ENCODE measurements around the gene MDH2.

The MDH2 gene

DNA sequence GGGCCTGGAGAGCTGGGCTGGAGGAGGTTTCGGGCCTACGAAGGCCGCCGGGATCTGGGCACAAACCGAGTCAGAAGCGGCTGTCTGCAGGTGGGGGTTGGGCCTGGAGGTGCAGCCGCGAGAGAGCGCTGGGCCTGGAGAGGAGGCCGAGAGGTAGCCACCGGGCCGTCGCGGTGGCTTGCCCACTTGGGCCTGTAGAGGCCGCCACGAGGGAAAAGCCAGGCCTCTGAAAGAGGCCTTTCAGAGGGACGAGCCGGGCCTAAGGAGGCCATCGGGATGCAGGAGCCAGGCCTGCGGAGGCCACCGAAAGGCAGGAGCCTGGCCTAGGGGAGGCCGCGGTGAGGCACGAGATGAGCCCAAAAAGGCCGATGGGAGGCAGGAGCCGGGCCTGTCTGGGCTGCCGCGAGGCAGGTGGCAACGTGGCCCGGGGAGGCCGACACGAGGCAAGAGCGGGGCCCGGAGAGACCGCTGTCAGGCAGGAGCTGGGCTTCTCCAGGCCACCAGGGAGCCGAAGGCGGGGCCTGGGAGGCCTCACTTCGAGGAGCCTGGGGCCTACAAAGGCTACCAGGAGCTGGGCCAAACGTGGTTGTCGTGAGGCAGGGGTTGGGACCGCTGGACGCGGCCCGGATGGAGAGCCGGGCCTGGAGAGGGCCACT, 25.6 kb downstream of the MDH2 start:
- no peak overlapping the region for H3K9ac ChIP-seq (ENCODE audit: low read length)
- no peak overlapping the region for H3K4me2 ChIP-seq (ENCODE audit: low read length)
- TF ChIP-seq EZH2 (IDR thresholded peaks at IDR 0.05; ENCODE audit: borderline replicate concordance, low read length): no peak
- TF ChIP-seq, protein P1, sequence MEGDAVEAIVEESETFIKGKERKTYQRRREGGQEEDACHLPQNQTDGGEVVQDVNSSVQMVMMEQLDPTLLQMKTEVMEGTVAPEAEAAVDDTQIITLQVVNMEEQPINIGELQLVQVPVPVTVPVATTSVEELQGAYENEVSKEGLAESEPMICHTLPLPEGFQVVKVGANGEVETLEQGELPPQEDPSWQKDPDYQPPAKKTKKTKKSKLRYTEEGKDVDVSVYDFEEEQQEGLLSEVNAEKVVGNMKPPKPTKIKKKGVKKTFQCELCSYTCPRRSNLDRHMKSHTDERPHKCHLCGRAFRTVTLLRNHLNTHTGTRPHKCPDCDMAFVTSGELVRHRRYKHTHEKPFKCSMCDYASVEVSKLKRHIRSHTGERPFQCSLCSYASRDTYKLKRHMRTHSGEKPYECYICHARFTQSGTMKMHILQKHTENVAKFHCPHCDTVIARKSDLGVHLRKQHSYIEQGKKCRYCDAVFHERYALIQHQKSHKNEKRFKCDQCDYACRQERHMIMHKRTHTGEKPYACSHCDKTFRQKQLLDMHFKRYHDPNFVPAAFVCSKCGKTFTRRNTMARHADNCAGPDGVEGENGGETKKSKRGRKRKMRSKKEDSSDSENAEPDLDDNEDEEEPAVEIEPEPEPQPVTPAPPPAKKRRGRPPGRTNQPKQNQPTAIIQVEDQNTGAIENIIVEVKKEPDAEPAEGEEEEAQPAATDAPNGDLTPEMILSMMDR (IDR thresholded peaks at IDR 0.05; ENCODE audit: low read length): no peak
- H3F3A ChIP-seq (ENCODE audit: insufficient read depth, low read length): no peaks in the 10 kb centered on the region
- H3K79me2 ChIP-seq (ENCODE audit: insufficient read depth, low read length): no peaks in the 10 kb centered on the region
- H3K9me2 ChIP-seq (ENCODE audit: low read depth, low read length): no peaks in the 10 kb centered on the region
- no peaks in the 10 kb centered on the region for H3K4me1 ChIP-seq (ENCODE audit: insufficient read depth, low read length, severe bottlenecking)
- no peaks in the 10 kb centered on the region; the same call in 1 of the 2 replicates for H3K27me3 ChIP-seq (ENCODE audit: insufficient read depth, low read length)
- H3K4me3 ChIP-seq (ENCODE audit: low read depth, low read length, poor library complexity, severe bottlenecking): no peak overlapping the region
- no peaks in the 10 kb centered on the region for H3K36me3 ChIP-seq (ENCODE audit: insufficient read depth, low read length)
- no peak overlapping the region for H3K27ac ChIP-seq (ENCODE audit: low read depth, low read length, poor library complexity, severe bottlenecking)
- no peak overlapping the region for H2AFZ ChIP-seq (ENCODE audit: low read length)
- no peaks in the 10 kb centered on the region for H3K9me3 ChIP-seq (ENCODE audit: low read length)
- H4K20me1 ChIP-seq (ENCODE audit: insufficient read depth, low read length): no peaks in the 10 kb centered on the region

DNA sequence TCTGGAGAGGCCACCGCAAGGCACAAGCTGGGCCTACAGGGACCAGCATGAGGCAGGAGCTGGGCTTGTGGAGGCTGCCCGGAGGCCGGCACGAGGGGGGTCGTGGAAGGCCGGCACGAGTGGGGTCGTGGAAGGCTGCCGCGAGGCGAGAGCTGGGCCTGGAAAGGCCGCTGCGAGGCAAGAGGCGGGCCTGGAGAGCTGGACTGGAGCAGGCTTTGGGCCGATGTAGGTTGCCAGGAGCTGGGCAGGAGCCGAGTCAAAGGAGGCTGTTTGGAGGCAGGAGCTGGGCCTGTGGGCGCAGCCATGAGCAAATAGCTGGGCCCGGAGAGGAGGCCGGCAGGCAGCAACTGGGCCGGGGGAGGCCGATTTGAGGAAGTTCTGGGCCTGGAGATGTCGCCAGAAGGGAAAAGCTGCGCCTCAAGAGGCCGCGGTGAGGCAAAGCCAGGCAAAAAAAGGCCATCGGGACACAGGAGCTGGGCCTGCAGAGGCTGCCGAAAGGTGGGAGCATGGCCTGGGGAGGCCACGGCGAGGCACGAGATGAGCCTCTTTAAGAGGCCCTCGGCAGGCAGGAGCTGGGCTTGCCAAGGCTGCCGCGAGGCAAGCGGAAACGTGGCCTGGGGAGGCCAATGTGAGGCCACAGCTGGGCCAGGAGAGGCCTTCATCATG, 26.5 kb downstream of the MDH2 start:
- TF ChIP-seq, protein P1 (IDR thresholded peaks at IDR 0.05; ENCODE audit: low read length): no peak
- TF ChIP-seq EZH2 (IDR thresholded peaks at IDR 0.05; ENCODE audit: borderline replicate concordance, low read length): no peak
- Histone ChIP-seq H4K20me1 (ENCODE audit: insufficient read depth, low read length) (no peaks in the 10 kb centered on the region), H3K4me2 (ENCODE audit: low read length) (no peak overlapping the region), H3K9ac (ENCODE audit: low read length) (no peak overlapping the region), H3K9me3 (ENCODE audit: low read length) (no peaks in the 10 kb centered on the region), H3K4me1 (ENCODE audit: insufficient read depth, low read length, severe bottlenecking) (no peaks in the 10 kb centered on the region), H3K27ac (ENCODE audit: low read depth, low read length, poor library complexity, severe bottlenecking) (no peak overlapping the region), H3K36me3 (ENCODE audit: insufficient read depth, low read length) (no peaks in the 10 kb centered on the region), H2AFZ (ENCODE audit: low read length) (no peak overlapping the region), H3F3A (ENCODE audit: insufficient read depth, low read length) (no peaks in the 10 kb centered on the region), H3K27me3 (ENCODE audit: insufficient read depth, low read length) (no peaks in the 10 kb centered on the region; the same call in 1 of the 2 replicates), H3K9me2 (ENCODE audit: low read depth, low read length) (no peaks in the 10 kb centered on the region), H3K4me3 (ENCODE audit: low read depth, low read length, poor library complexity, severe bottlenecking) (no peak overlapping the region), H3K79me2 (ENCODE audit: insufficient read depth, low read length) (no peaks in the 10 kb centered on the region)

DNA sequence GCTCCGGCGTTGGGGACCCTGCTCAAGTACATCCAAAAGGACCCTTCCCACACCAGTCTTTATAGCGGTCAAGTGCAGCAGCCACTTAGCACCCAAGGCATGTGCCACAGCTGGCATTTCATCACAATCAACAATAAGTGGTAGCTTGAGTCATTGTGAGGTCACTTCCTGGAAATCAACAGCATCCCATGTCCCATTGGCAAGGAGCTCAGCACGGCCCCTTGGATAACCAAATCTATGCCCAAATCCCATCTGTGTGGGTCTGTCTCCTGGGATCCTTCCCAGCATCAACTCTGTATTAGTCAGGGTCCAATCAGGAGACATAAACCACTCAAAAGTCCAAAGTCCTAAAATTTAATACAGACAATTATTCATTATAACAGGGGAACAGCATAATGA, 27.1 kb downstream of the MDH2 start:
- Histone ChIP-seq H3K9ac (ENCODE audit: low read length) (no peak overlapping the region), H3K27me3 (ENCODE audit: insufficient read depth, low read length) (no peaks in the 10 kb centered on the region; the same call in 1 of the 2 replicates), H3K36me3 (ENCODE audit: insufficient read depth, low read length) (no peaks in the 10 kb centered on the region), H3K9me2 (ENCODE audit: low read depth, low read length) (no peaks in the 10 kb centered on the region), H3F3A (ENCODE audit: insufficient read depth, low read length) (no peaks in the 10 kb centered on the region), H3K9me3 (ENCODE audit: low read length) (no peaks in the 10 kb centered on the region), H3K4me2 (ENCODE audit: low read length) (no peak overlapping the region), H3K4me1 (ENCODE audit: insufficient read depth, low read length, severe bottlenecking) (no peaks in the 10 kb centered on the region), H3K79me2 (ENCODE audit: insufficient read depth, low read length) (no peaks in the 10 kb centered on the region), H3K27ac (ENCODE audit: low read depth, low read length, poor library complexity, severe bottlenecking) (no peak overlapping the region), H4K20me1 (ENCODE audit: insufficient read depth, low read length) (no peaks in the 10 kb centered on the region), H2AFZ (ENCODE audit: low read length) (no peak overlapping the region), H3K4me3 (ENCODE audit: low read depth, low read length, poor library complexity, severe bottlenecking) (no peak overlapping the region)
- no peak for TF ChIP-seq EZH2 (IDR thresholded peaks at IDR 0.05; ENCODE audit: borderline replicate concordance, low read length)
- TF ChIP-seq, protein P1 (IDR thresholded peaks at IDR 0.05; ENCODE audit: low read length): no peak

Data from OCI-LY1 (cell line).